HEK293 (cell line): Measurements from ENCODE around the gene CALHM6.

Source experiments
- CTCF ChIA-PET: fragments of 350-600 bp; formaldehyde crosslinking; extraction: SDS; loops from one replicate; lab custom pipeline; 2021; ENCODE audit warnings: antibody characterized with exemption; lab: Yijun Ruan, JAX
- POLR2A ChIA-PET: fragments of 300-600 bp; formaldehyde crosslinking; extraction: SDS; loops from one replicate; lab custom pipeline; 2020; ENCODE audit warnings: antibody characterized with exemption, inconsistent platforms; lab: Yijun Ruan, JAX
- H3K27ac ChIP-seq: fragments of 200-500 bp; sonication (Bioruptor generic); 2 replicates; pipeline ENCODE4 v1.5.1; 2014; ENCODE audit warnings: low read depth, low read length, control low read depth, inconsistent platforms; ENCODE audit errors: extremely low read depth
- H3K36me3 ChIP-seq, 2 experiments: fragments of 200-500 bp in 1 of 2; sonication (Bioruptor generic) in 1 of 2; 1 replicate in 1 of 2; 2 replicates in 1 of 2; pipeline ENCODE4 v1.5.1; 2014 to 2017; ENCODE audit warnings: inconsistent platforms in 2 of 2, low read length in 2 of 2; ENCODE audit not compliant: control insufficient read depth in 2 of 2, insufficient read depth in 1 of 2
- H3K4me1 ChIP-seq: fragments of 200-500 bp; sonication (Bioruptor generic); 2 replicates; pipeline ENCODE4 v1.5.1; 2014; ENCODE audit warnings: mild to moderate bottlenecking, low read length, inconsistent platforms; ENCODE audit not compliant: control insufficient read depth, insufficient read depth
- H3K4me3 ChIP-seq: 2 replicates; pipeline ENCODE4 v1.5.1; 2011; ENCODE audit warnings: low read depth, mild to moderate bottlenecking, control low read depth, low read length, moderate library complexity
- H3K9me3 ChIP-seq: fragments of 200-500 bp; sonication (Bioruptor generic); 2 replicates; pipeline ENCODE4 v1.5.1; 2014; ENCODE audit warnings: low read depth, low read length, inconsistent platforms; ENCODE audit not compliant: control insufficient read depth, insufficient read depth
- EGR2 ChIP-seq: fragments of 450-650 bp; formaldehyde crosslinking; IDR thresholded peaks from 2 replicates; pipeline ENCODE4 v1.5.1; 2016; ENCODE audit warnings: low read depth, missing biosample characterization, missing genetic modification characterization
- KLF17 ChIP-seq: fragments of 450-650 bp; formaldehyde crosslinking; IDR thresholded peaks from 2 replicates; pipeline ENCODE4 v1.5.1; 2016; ENCODE audit warnings: missing biosample characterization, missing genetic modification characterization
- KLF8 ChIP-seq: fragments of 450-650 bp; formaldehyde crosslinking; IDR thresholded peaks from 2 replicates; pipeline ENCODE4 v1.5.1; 2016; ENCODE audit warnings: missing biosample characterization, missing genetic modification characterization
- MEIS1 ChIP-seq: sonication (generic); formaldehyde crosslinking; IDR thresholded peaks from 2 replicates; pipeline ENCODE4 v1.8.1; 2022; ENCODE audit warnings: missing genetic modification reagents, mild to moderate bottlenecking, borderline replicate concordance
- SP2 ChIP-seq: fragments of 450-650 bp; formaldehyde crosslinking; IDR thresholded peaks from 2 replicates; pipeline ENCODE4 v1.5.1; 2016; ENCODE audit warnings: missing biosample characterization, missing genetic modification characterization
- ZBTB48 ChIP-seq: fragments of 450-650 bp; formaldehyde crosslinking; IDR thresholded peaks from 2 replicates; pipeline ENCODE4 v1.5.1; 2016; ENCODE audit warnings: missing biosample characterization, missing genetic modification characterization
- ZNF169 ChIP-seq: fragments of 450-650 bp; formaldehyde crosslinking; IDR thresholded peaks from 2 replicates; pipeline ENCODE4 v1.5.1; 2016; ENCODE audit warnings: missing biosample characterization, missing genetic modification characterization
- ZNF18 ChIP-seq: fragments of 450-650 bp; formaldehyde crosslinking; IDR thresholded peaks from 2 replicates; pipeline ENCODE4 v1.5.1; 2016; ENCODE audit warnings: missing biosample characterization, missing genetic modification characterization
- ZNF19 ChIP-seq: fragments of 450-650 bp; formaldehyde crosslinking; IDR thresholded peaks from 2 replicates; pipeline ENCODE4; 2016; ENCODE audit warnings: missing biosample characterization, missing genetic modification characterization, low read depth
- ZNF214 ChIP-seq: fragments of 450-650 bp; formaldehyde crosslinking; IDR thresholded peaks from 2 replicates; pipeline ENCODE4 v1.5.1; 2017; ENCODE audit warnings: missing biosample characterization, mild to moderate bottlenecking, missing genetic modification characterization, borderline replicate concordance
- ZNF362 ChIP-seq: fragments of 450-650 bp; formaldehyde crosslinking; IDR thresholded peaks from 2 replicates; pipeline ENCODE4 v1.5.1; 2016; ENCODE audit warnings: missing biosample characterization, missing genetic modification characterization
- ZNF391 ChIP-seq: fragments of 450-650 bp; formaldehyde crosslinking; IDR thresholded peaks from 2 replicates; pipeline ENCODE4 v1.5.1; 2016; ENCODE audit warnings: low read depth, missing biosample characterization, missing genetic modification characterization, borderline replicate concordance
- ZNF521 ChIP-seq: fragments of 450-650 bp; formaldehyde crosslinking; IDR thresholded peaks from 2 replicates; pipeline ENCODE4 v1.5.1; 2017; ENCODE audit warnings: missing biosample characterization, mild to moderate bottlenecking, missing genetic modification characterization
- ZNF530 ChIP-seq: fragments of 450-650 bp; formaldehyde crosslinking; IDR thresholded peaks from 2 replicates; pipeline ENCODE4 v1.5.1; 2016; ENCODE audit warnings: low read depth, missing biosample characterization, missing genetic modification characterization
- ZNF596 ChIP-seq: fragments of 450-650 bp; IDR thresholded peaks from 2 replicates; pipeline ENCODE4 v1.5.0; 2018; ENCODE audit warnings: missing biosample characterization, mild to moderate bottlenecking, missing genetic modification characterization, moderate library complexity
- ZNF623 ChIP-seq: fragments of 450-650 bp; formaldehyde crosslinking; IDR thresholded peaks from 2 replicates; pipeline ENCODE4 v1.5.1; 2016; ENCODE audit warnings: missing biosample characterization, missing genetic modification characterization
- ZNF677 ChIP-seq: fragments of 450-650 bp; IDR thresholded peaks from 2 replicates; pipeline ENCODE4 v1.5.0; 2018; ENCODE audit warnings: missing biosample characterization, mild to moderate bottlenecking, missing genetic modification characterization, moderate library complexity
- ZNF707 ChIP-seq: fragments of 450-650 bp; formaldehyde crosslinking; IDR thresholded peaks from 2 replicates; pipeline ENCODE4 v1.5.1; 2016; ENCODE audit warnings: missing biosample characterization, missing genetic modification characterization
- ZNF791 ChIP-seq: fragments of 450-650 bp; formaldehyde crosslinking; IDR thresholded peaks from 2 replicates; pipeline ENCODE4 v1.5.1; 2016; ENCODE audit warnings: missing biosample characterization, missing genetic modification characterization
- ZSCAN5A ChIP-seq: fragments of 450-650 bp; formaldehyde crosslinking; IDR thresholded peaks from 2 replicates; pipeline ENCODE4 v1.5.1; 2016; ENCODE audit warnings: missing biosample characterization, missing genetic modification characterization
- TF ChIP-seq, protein P1 (sequence below): fragments of 450-650 bp; formaldehyde crosslinking; IDR thresholded peaks from 2 replicates; pipeline ENCODE4 v1.5.1; 2016; ENCODE audit warnings: missing biosample characterization, missing genetic modification characterization, borderline replicate concordance
- TF ChIP-seq, protein P2 (sequence below): fragments of 450-650 bp; IDR thresholded peaks from 2 replicates; pipeline ENCODE4 v1.5.1; 2018; ENCODE audit warnings: missing biosample characterization, mild to moderate bottlenecking, missing genetic modification characterization
- TF ChIP-seq, protein P3 (sequence below): fragments of 450-650 bp; formaldehyde crosslinking; IDR thresholded peaks from 2 replicates; pipeline ENCODE4 v1.5.1; 2016; ENCODE audit warnings: missing biosample characterization, missing genetic modification characterization

Gene CALHM6

DNA sequence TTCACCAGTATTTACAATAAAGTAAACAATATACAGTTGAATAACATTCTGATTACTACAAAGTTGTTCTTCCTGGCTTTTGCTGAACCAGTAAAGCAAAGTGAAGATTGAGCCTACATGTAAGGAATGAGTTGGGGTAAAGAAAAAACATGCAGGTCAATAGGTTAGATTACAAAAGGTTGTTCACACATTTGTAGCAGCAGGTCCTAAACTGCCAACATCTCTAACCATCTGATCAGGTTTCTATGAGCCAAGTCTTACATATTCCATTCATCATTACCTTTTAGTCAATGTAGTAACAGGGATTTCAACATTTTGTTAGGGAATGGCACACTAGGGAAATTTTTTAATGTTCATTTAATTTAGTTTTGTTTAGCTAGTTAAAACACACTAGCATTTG lies 9.3 kb upstream of the CALHM6 start:
- Histone ChIP-seq H3K27ac (no peak overlapping the region), H3K4me3 (no peak overlapping the region), H3K4me1 (peaks cover 8% of the 10 kb centered on the region)
- TF ChIP-seq, protein P1, sequence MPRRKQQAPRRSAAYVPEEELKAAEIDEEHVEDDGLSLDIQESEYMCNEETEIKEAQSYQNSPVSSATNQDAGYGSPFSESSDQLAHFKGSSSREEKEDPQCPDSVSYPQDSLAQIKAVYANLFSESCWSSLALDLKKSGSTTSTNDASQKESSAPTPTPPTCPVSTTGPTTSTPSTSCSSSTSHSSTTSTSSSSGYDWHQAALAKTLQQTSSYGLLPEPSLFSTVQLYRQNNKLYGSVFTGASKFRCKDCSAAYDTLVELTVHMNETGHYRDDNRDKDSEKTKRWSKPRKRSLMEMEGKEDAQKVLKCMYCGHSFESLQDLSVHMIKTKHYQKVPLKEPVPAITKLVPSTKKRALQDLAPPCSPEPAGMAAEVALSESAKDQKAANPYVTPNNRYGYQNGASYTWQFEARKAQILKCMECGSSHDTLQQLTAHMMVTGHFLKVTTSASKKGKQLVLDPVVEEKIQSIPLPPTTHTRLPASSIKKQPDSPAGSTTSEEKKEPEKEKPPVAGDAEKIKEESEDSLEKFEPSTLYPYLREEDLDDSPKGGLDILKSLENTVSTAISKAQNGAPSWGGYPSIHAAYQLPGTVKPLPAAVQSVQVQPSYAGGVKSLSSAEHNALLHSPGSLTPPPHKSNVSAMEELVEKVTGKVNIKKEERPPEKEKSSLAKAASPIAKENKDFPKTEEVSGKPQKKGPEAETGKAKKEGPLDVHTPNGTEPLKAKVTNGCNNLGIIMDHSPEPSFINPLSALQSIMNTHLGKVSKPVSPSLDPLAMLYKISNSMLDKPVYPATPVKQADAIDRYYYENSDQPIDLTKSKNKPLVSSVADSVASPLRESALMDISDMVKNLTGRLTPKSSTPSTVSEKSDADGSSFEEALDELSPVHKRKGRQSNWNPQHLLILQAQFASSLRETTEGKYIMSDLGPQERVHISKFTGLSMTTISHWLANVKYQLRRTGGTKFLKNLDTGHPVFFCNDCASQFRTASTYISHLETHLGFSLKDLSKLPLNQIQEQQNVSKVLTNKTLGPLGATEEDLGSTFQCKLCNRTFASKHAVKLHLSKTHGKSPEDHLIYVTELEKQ (tag by site-specific recombination) = no peak
- TF ChIP-seq EGR2 (no peak), KLF17 (no peak), ZNF169 (tag by site-specific recombination) (no peak), ZNF791 (no peak), ZNF391 (no peak), MEIS1 (no peak), ZNF521 (tag by site-specific recombination) (no peak), KLF8 (tag by site-specific recombination) (no peak), SP2 (tag by site-specific recombination) (no peak), ZNF530 (tag by site-specific recombination) (no peak), ZNF214 (tag by site-specific recombination) (no peak), ZNF362 (tag by site-specific recombination) (no peak), ZBTB48 (tag by site-specific recombination) (no peak), ZSCAN5A (tag by site-specific recombination) (no peak), ZNF707 (tag by site-specific recombination) (no peak)
- TF ChIP-seq, protein P2, sequence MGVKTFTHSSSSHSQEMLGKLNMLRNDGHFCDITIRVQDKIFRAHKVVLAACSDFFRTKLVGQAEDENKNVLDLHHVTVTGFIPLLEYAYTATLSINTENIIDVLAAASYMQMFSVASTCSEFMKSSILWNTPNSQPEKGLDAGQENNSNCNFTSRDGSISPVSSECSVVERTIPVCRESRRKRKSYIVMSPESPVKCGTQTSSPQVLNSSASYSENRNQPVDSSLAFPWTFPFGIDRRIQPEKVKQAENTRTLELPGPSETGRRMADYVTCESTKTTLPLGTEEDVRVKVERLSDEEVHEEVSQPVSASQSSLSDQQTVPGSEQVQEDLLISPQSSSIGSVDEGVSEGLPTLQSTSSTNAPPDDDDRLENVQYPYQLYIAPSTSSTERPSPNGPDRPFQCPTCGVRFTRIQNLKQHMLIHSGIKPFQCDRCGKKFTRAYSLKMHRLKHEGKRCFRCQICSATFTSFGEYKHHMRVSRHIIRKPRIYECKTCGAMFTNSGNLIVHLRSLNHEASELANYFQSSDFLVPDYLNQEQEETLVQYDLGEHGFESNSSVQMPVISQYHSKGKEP (tag by site-specific recombination) = no peak
- TF ChIP-seq, all 188 proteins: peak for 0
- ChIA-PET POLR2A (no interaction called here), CTCF (interaction anchor here (0.8 to 2.1 kb wide), 4 partner anchors 10 to 164 kb away, joined by 3 to 10 read pairs (median 4); no protein-coding TSS in a partner anchor)
- Histone ChIP-seq H3K9me3 (no peaks in the 10 kb centered on the region), H3K36me3 (no peaks in the 10 kb centered on the region)

DNA sequence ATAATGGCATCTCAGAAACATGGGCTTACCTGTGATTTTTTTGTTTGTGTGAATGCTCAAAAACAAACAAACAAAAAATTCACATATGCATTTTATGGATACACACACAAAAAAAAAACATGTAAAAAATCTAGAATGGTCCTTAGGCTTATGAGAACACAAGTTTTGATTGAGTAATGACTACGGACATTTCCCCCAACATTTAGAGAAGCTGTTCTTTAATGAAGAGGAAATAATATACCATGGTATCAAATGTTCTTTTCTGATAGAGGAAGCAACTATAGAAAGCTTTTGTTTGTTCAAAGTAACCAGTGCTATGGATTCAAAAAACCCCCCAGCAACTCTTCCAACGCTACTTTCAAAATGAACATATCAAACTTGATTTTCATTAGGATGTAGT lies 8.6 kb upstream of the CALHM6 start:
- Histone ChIP-seq H3K9me3 (no peaks in the 10 kb centered on the region), H3K4me3 (no peak overlapping the region), H3K27ac (no peak overlapping the region), H3K4me1 (peaks cover 4% of the 10 kb centered on the region), H3K36me3 (no peaks in the 10 kb centered on the region)
- ChIA-PET POLR2A (no interaction called here), CTCF (interaction anchor here (0.7 to 0.8 kb wide), 2 partner anchors 62 to 155 kb away, joined by 3 to 4 read pairs; no protein-coding TSS in a partner anchor)
- TF ChIP-seq, protein P3, sequence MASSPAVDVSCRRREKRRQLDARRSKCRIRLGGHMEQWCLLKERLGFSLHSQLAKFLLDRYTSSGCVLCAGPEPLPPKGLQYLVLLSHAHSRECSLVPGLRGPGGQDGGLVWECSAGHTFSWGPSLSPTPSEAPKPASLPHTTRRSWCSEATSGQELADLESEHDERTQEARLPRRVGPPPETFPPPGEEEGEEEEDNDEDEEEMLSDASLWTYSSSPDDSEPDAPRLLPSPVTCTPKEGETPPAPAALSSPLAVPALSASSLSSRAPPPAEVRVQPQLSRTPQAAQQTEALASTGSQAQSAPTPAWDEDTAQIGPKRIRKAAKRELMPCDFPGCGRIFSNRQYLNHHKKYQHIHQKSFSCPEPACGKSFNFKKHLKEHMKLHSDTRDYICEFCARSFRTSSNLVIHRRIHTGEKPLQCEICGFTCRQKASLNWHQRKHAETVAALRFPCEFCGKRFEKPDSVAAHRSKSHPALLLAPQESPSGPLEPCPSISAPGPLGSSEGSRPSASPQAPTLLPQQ (tag by site-specific recombination) = no peak
- TF ChIP-seq ZNF677 (tag by site-specific recombination) (no peak), ZNF596 (no peak), ZNF19 (tag by site-specific recombination) (no peak), ZNF623 (no peak), ZNF18 (tag by site-specific recombination) (no peak)
